MCF 10A (cell line): ENCODE data around the gene HORMAD2. TPM values are rescaled to one million over a fixed set of nuclear protein-coding genes. Genes with fewer than 3 reads are reported as not detected.

Source experiments
- BruUV-seq: library from RNA; stranded (reverse); fragments of 400-500 nt; replicated peaks from 2 replicates; lab custom pipeline; 2021; lab: Mats Ljungman, UMichigan
- CTCF ChIA-PET: fragments of 300-600 bp; sonication (Branson Sonifier 250); formaldehyde crosslinking; extraction: SDS; loops from one replicate; lab custom pipeline; 2021; ENCODE audit warnings: antibody characterized with exemption, inconsistent platforms; lab: Yijun Ruan, JAX
- POLR2A ChIA-PET: fragments of 300-600, 350-650 bp; sonication (Branson Sonifier 250); formaldehyde crosslinking; extraction: SDS; loops from one replicate; lab custom pipeline; 2020; ENCODE audit warnings: antibody characterized with exemption, inconsistent platforms; lab: Yijun Ruan, JAX
- DNase-seq: peaks from one replicate; pipeline ENCODE4 v3.0.0-alpha.2; 2018; ENCODE audit not compliant: unreplicated experiment
- H3K27ac Mint-ChIP-seq: one replicate; pipeline ENCODE4 v1.8.0; 2022; ENCODE audit warnings: mild to moderate bottlenecking, low read depth, mixed read lengths; ENCODE audit not compliant: unreplicated experiment
- H3K27me3 Mint-ChIP-seq: one replicate; pipeline ENCODE4 v1.8.0; 2022; ENCODE audit warnings: mixed read lengths; ENCODE audit not compliant: insufficient read depth, unreplicated experiment
- H3K36me3 Mint-ChIP-seq: one replicate; pipeline ENCODE4 v1.8.0; 2022; ENCODE audit warnings: mild to moderate bottlenecking, moderate library complexity, mixed read lengths; ENCODE audit not compliant: insufficient read depth, unreplicated experiment
- H3K4me1 Mint-ChIP-seq: one replicate; pipeline ENCODE4 v1.8.0; 2022; ENCODE audit warnings: mixed read lengths; ENCODE audit not compliant: insufficient read depth, unreplicated experiment
- H3K4me3 Mint-ChIP-seq: one replicate; pipeline ENCODE4 v1.8.0; 2022; ENCODE audit warnings: mild to moderate bottlenecking, moderate library complexity, mixed read lengths; ENCODE audit not compliant: unreplicated experiment
- H3K9me3 Mint-ChIP-seq: one replicate; pipeline ENCODE4 v1.8.0; 2022; ENCODE audit warnings: mixed read lengths; ENCODE audit not compliant: unreplicated experiment
- CTCF ChIP-seq: fragments of 200-600 bp; IDR thresholded peaks from one replicate; pipeline ENCODE4 v1.8.0; 2022; ENCODE audit warnings: antibody characterized with exemption, mild to moderate bottlenecking; ENCODE audit not compliant: unreplicated experiment
- intact Hi-C: fragments of 100-400 bp; cut with micrococcal nuclease; formaldehyde crosslinking; loops from 2 replicates; pipeline ENCODE4 v1.14.1; 2022
- total RNA-seq: library from RNA; stranded (reverse); gene quantifications from 2 replicates; pipeline ENCODE4 v1.2.3, GENCODE V29; 2022

HORMAD2 gene
- total RNA-seq, 1 experiment from 2014 or later, result not detected

DNA sequence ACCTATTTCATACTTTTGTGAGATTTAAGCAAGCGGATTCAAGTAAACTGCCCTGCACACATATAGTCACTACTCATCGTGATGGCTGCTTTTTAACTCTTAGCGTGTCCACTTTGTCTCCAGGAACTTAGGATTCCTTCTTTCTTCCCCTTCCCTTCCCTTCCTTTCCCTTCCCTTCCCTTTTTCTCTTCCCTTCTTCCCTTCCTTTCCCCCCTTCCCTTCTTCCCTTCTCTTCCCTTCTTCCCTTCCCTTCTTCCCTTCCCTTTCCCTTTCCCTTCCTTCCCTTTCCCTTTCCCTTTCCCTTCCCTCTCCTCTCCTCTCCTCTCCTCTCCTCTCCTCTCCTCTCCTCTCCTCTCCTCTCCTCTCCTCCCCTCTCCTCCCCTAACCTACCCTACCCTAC, 100.4 kb downstream of the HORMAD2 start:
- H3K9me3 Mint-ChIP-seq, result no peaks in the 10 kb centered on the region
- CTCF ChIA-PET, result no interaction called here

GRCh38 chr22:30181459-30182349, 101.4 kb downstream of the HORMAD2 start:
- Mint-ChIP-seq H3K36me3 (no peaks in the 10 kb centered on the region), H3K4me1 (no peaks in the 10 kb centered on the region), H3K27me3 (no peaks in the 10 kb centered on the region), H3K27ac (no peak overlapping the region), H3K4me3 (no peak overlapping the region), H3K9me3 (no peaks in the 10 kb centered on the region)
- intact Hi-C loops, result no loop called here
- TF ChIP-seq CTCF, result no peak
- ChIA-PET POLR2A (interaction anchor here (0.7 to 1.3 kb wide), 2 partner anchors 14 to 15 kb away, joined by 3 to 4 read pairs; no protein-coding TSS in a partner anchor), CTCF (interaction anchor here (0.6 to 1.0 kb wide), 2 partner anchors 60 to 72 kb away, joined by 3 to 4 read pairs; no protein-coding TSS in a partner anchor)
- no peak for DNase-seq
- no TSS peak for BruUV-seq

More for the DNA sequence above, 100.4 kb downstream of the HORMAD2 start:
- TF ChIP-seq CTCF, result no peak
- H3K4me3 Mint-ChIP-seq, result no peak overlapping the region
- H3K36me3 Mint-ChIP-seq, result no peaks in the 10 kb centered on the region
- H3K27ac Mint-ChIP-seq, result no peak overlapping the region
- H3K27me3 Mint-ChIP-seq, result no peaks in the 10 kb centered on the region
- no peaks in the 10 kb centered on the region for H3K4me1 Mint-ChIP-seq
- intact Hi-C loops, result no loop called here
- POLR2A ChIA-PET, result no interaction called here
- DNase-seq, result no peak
- no TSS peak for BruUV-seq

GRCh38 chr22:30182350-30182745, 102.1 kb downstream of the HORMAD2 start:
- Mint-ChIP-seq H3K9me3 (no peaks in the 10 kb centered on the region), H3K27ac (no peak overlapping the region), H3K4me1 (no peaks in the 10 kb centered on the region), H3K27me3 (no peaks in the 10 kb centered on the region), H3K36me3 (no peaks in the 10 kb centered on the region), H3K4me3 (no peak overlapping the region)
- ChIA-PET CTCF (interaction anchor here (0.6 to 1.0 kb wide), 4 partner anchors 59 to 302 kb away, joined by 3 to 4 read pairs (median 4); no protein-coding TSS in a partner anchor), POLR2A (interaction anchor here (1.3 kb wide), 1 partner anchor 13 kb away, joined by 4 read pairs; no protein-coding TSS in a partner anchor)
- DNase-seq, result no peak
- intact Hi-C loops, result no loop called here
- no peak for TF ChIP-seq CTCF
- no TSS peak for BruUV-seq

DNA sequence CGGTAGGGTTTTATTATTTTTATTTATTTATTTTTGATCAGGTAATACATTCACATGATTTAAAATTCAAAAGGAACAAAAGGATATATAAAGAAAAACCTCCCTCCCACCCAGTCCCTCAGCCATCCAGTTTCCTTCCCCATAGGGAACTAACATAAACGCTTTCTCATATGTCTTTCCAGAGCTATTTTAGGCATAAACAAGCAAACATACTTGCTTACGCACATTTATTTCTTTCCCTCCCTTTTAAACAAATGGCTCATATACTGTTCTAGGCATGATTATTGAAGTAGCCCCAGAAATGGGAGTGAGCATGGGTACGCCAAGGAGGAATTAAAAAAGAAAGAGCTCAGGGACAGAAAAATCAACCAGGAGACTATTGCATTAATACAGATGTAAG, 102.6 kb downstream of the HORMAD2 start:
- H3K36me3 Mint-ChIP-seq, result no peaks in the 10 kb centered on the region
- no TSS peak for BruUV-seq
- POLR2A ChIA-PET, result interaction anchor here (1.3 kb wide), 1 partner anchor 13 kb away, joined by 4 read pairs; no protein-coding TSS in a partner anchor
- no peak for TF ChIP-seq CTCF
- H3K4me1 Mint-ChIP-seq, result no peaks in the 10 kb centered on the region
- no peaks in the 10 kb centered on the region for H3K27me3 Mint-ChIP-seq
- DNase-seq, result no peak
- no peaks in the 10 kb centered on the region for H3K9me3 Mint-ChIP-seq
- CTCF ChIA-PET, result interaction anchor here (0.6 to 1.0 kb wide), 3 partner anchors 60 to 302 kb away, joined by 3 to 4 read pairs (median 3); no protein-coding TSS in a partner anchor
- no peak overlapping the region for H3K27ac Mint-ChIP-seq
- H3K4me3 Mint-ChIP-seq, result no peak overlapping the region
- intact Hi-C loops, result no loop called here
